Smooth muscle cell (in vitro differentiated cells): ENCODE data around the gene ARID1B. TPM values are rescaled to one million over a fixed set of nuclear protein-coding genes. Genes with fewer than 3 reads are reported as not detected.
A peak's percentile ranks its signal among the peaks of the same experiment; 100 is the strongest.

Source experiments
- DNase-seq: peaks from one replicate; lab custom pipeline; 2025; ENCODE audit not compliant: unreplicated experiment; lab: John Stamatoyannopoulos, UW
- H2AFZ ChIP-seq: fragments of 200-600 bp; sonication (generic); 2 replicates; pipeline ENCODE4 v1.6.0; 2016; ENCODE audit warnings: antibody characterized with exemption, low read depth, mild to moderate bottlenecking
- H3F3A ChIP-seq: fragments of 200-600 bp; sonication (generic); 2 replicates; pipeline ENCODE4 v1.6.0; 2017; ENCODE audit warnings: antibody characterized with exemption, low read depth
- H3K27ac ChIP-seq: fragments of 200-600 bp; sonication (generic); 2 replicates; pipeline ENCODE4 v1.5.1; 2016; ENCODE audit warnings: low read depth, mild to moderate bottlenecking
- H3K27me3 ChIP-seq: fragments of 200-600 bp; sonication (generic); 2 replicates; pipeline ENCODE4 v1.6.1; 2016; ENCODE audit warnings: low read depth, mild to moderate bottlenecking
- H3K36me3 ChIP-seq: fragments of 200-600 bp; sonication (generic); 2 replicates; pipeline ENCODE4 v1.5.1; 2016; ENCODE audit warnings: low read depth
- H3K4me1 ChIP-seq: fragments of 200-600 bp; sonication (generic); 2 replicates; pipeline ENCODE4 v1.5.1; 2016; ENCODE audit warnings: low read depth
- H3K4me2 ChIP-seq: fragments of 200-600 bp; sonication (generic); 2 replicates; pipeline ENCODE4 v1.6.0; 2016; ENCODE audit warnings: mild to moderate bottlenecking
- H3K4me3 ChIP-seq: fragments of 200-600 bp; sonication (generic); 2 replicates; pipeline ENCODE4 v1.5.1; 2016; ENCODE audit warnings: mild to moderate bottlenecking
- H3K79me2 ChIP-seq: fragments of 200-600 bp; sonication (generic); 2 replicates; pipeline ENCODE4 v1.6.0; 2016; ENCODE audit warnings: low read depth, mild to moderate bottlenecking
- H3K9ac ChIP-seq: fragments of 200-600 bp; sonication (generic); 2 replicates; pipeline ENCODE4 v1.6.0; 2016; ENCODE audit warnings: low read depth
- H3K9me3 ChIP-seq: fragments of 200-600 bp; sonication (generic); replicated peaks from 2 replicates; pipeline ENCODE4 v1.5.1; 2016; ENCODE audit warnings: low read depth
- H4K20me1 ChIP-seq: fragments of 200-600 bp; sonication (generic); 2 replicates; pipeline ENCODE4 v1.6.0; 2016; ENCODE audit warnings: low read depth
- CTCF ChIP-seq: fragments of 200-600 bp; sonication (generic); IDR thresholded peaks from 2 replicates; pipeline ENCODE4 v1.5.1; 2017; ENCODE audit warnings: borderline replicate concordance, mild to moderate bottlenecking, antibody characterized with exemption; ENCODE audit not compliant: insufficient read depth, poor library complexity, severe bottlenecking
- WGBS: methylation state at CpG from one replicate; pipeline ENCODE4 v1.1.7; 2016; ENCODE audit warnings: low lambda C conversion rate; 5-methylcytosine and 5-hydroxymethylcytosine counted together
- polyA plus RNA-seq: library from polyadenylated mRNA; unstranded; fragments of >200 nt; fragmentation: Nextera tagmentation; extraction: Ambion mirVana; gene quantifications from 2 replicates; pipeline ENCODE4 v1.2.1, GENCODE V29; 2016
- total RNA-seq: library from RNA; depleted of rRNA; stranded (reverse); fragments of >200 nt; gene quantifications from 2 replicates; pipeline ENCODE4 v1.2.3, GENCODE V29; 2014

ARID1B gene
- total and polyA plus RNA-seq, 2 experiments from 2014 or later, result 30.1 to 65.4 TPM

- Histone ChIP-seq H3K27ac (no peak overlapping the region), H4K20me1 (peaks cover 100% of the 10 kb centered on the region), H3K79me2 (peaks cover 100% of the 10 kb centered on the region), H3K9ac (no peak overlapping the region), H3K9me3 (no peaks in the 10 kb centered on the region), H3F3A (peaks cover 5% of the 10 kb centered on the region), H3K36me3 (no peaks in the 10 kb centered on the region), H2AFZ (no peak overlapping the region), H3K27me3 (no peaks in the 10 kb centered on the region), H3K4me2 (no peak overlapping the region), H3K4me3 (no peak overlapping the region), H3K4me1 (peaks cover 10% of the 10 kb centered on the region)
- TF ChIP-seq CTCF, result no peak
- WGBS, result 85% methylated on average over 4 of the region's 4 CpGs
- DNase-seq, result no peak
These were observed 27.2 kb downstream of the ARID1B start for GRCh38 chr6:156804402-156804801.

- H3K27me3 ChIP-seq, result no peaks in the 10 kb centered on the region
- no peak overlapping the region for H3K9ac ChIP-seq
- H3K4me2 ChIP-seq, result no peak overlapping the region
- no peaks in the 10 kb centered on the region for H3K9me3 ChIP-seq
- H3K27ac ChIP-seq, result no peak overlapping the region
- no peak overlapping the region for H3K4me3 ChIP-seq
- no peaks in the 10 kb centered on the region for H3K36me3 ChIP-seq
- no peak for TF ChIP-seq CTCF
- 81% methylated on average over 4 of the region's 4 CpGs for WGBS
- no peak for DNase-seq
- peaks cover 100% of the 10 kb centered on the region for H4K20me1 ChIP-seq
- no peak overlapping the region for H2AFZ ChIP-seq
- H3F3A ChIP-seq, result peaks cover 5% of the 10 kb centered on the region
- peaks cover 100% of the 10 kb centered on the region for H3K79me2 ChIP-seq
- peaks cover 10% of the 10 kb centered on the region for H3K4me1 ChIP-seq
These were observed 29.0 kb downstream of the ARID1B start for GRCh38 chr6:156806155-156806554.

GRCh38 chr6:156807028-156807427 lies 29.9 kb downstream of the ARID1B start:
- Histone ChIP-seq H3K36me3 (no peaks in the 10 kb centered on the region), H2AFZ (no peak overlapping the region), H3K27ac (no peak overlapping the region), H3K27me3 (no peaks in the 10 kb centered on the region), H3K9me3 (no peaks in the 10 kb centered on the region), H3K4me3 (no peak overlapping the region), H3F3A (peaks cover 5% of the 10 kb centered on the region), H3K9ac (no peak overlapping the region), H3K4me2 (no peak overlapping the region), H3K4me1 (peaks cover 10% of the 10 kb centered on the region), H3K79me2 (peaks cover 100% of the 10 kb centered on the region), H4K20me1 (peaks cover 100% of the 10 kb centered on the region)
- TF ChIP-seq CTCF, result no peak
- 90% methylated on average over 11 of the region's 11 CpGs for WGBS
- DNase-seq, result no peak

GRCh38 chr6:156807795-156808194 lies 30.6 kb downstream of the ARID1B start:
- peaks cover 100% of the 10 kb centered on the region for H3K79me2 ChIP-seq
- H3K9ac ChIP-seq, result no peak overlapping the region
- peaks cover 99% of the 10 kb centered on the region for H4K20me1 ChIP-seq
- no peak for DNase-seq
- H3F3A ChIP-seq, result peaks cover 5% of the 10 kb centered on the region
- TF ChIP-seq CTCF, result no peak
- H3K4me3 ChIP-seq, result no peak overlapping the region
- H2AFZ ChIP-seq, result no peak overlapping the region
- 82% methylated on average over 6 of the region's 6 CpGs for WGBS
- H3K27ac ChIP-seq, result peak overlapping the region; percentile 21
- peak overlapping the region; percentile 3 for H3K4me2 ChIP-seq
- no peaks in the 10 kb centered on the region for H3K9me3 ChIP-seq
- H3K27me3 ChIP-seq, result no peaks in the 10 kb centered on the region
- peaks cover 10% of the 10 kb centered on the region for H3K4me1 ChIP-seq
- H3K36me3 ChIP-seq, result no peaks in the 10 kb centered on the region
